HCT116 (cell line): ENCODE measurements around the gene EPHB4. TPM values are rescaled to one million over a fixed set of nuclear protein-coding genes. Genes with fewer than 3 reads are reported as not detected.
A peak's percentile ranks its signal among the peaks of the same experiment; 100 is the strongest.

Experiments used
- ATAC-seq: fragments of 200-7000 bp; cut with Tn5 transposase; 2 replicates; pipeline ENCODE4 v1.9.1; 2020; ENCODE audit warnings: mild to moderate bottlenecking, moderate library complexity
- BruUV-seq: library from RNA; stranded (reverse); fragments of 400-500 nt; replicated peaks from 2 replicates; lab custom pipeline; 2021; lab: Mats Ljungman, UMichigan
- CTCF ChIA-PET: fragments of 300-600 bp; sonication (Branson Sonifier 250); formaldehyde crosslinking; loops from one replicate; lab custom pipeline; 2021; ENCODE audit warnings: antibody characterized with exemption; lab: Charles Lee
- POLR2A ChIA-PET: fragments of 300-600, 350-600 bp; sonication (Branson Sonifier 250); formaldehyde crosslinking; loops from one replicate; lab custom pipeline; 2021; ENCODE audit warnings: antibody characterized with exemption; lab: Charles Lee
- RAD21 ChIA-PET, 2 experiments: fragments of 300-600 bp; sonication (Branson Sonifier 250); formaldehyde crosslinking; loops; one replicate each; lab custom pipeline; 2023; ENCODE audit warnings: low total read pairs in 2 of 2; ENCODE audit not compliant: uncharacterized antibody in 2 of 2, unreplicated experiment in 2 of 2, low non-redundant PET in 1 of 2; lab: Charles Lee
- DNase-seq: peaks from one replicate; pipeline ENCODE4 v3.0.0-alpha.2; 2010; ENCODE audit warnings: low read depth, low spot score
- H2AFZ ChIP-seq: fragments of 200-600 bp; shearing (Covaris generic), sonication (generic); 2 replicates; pipeline ENCODE4 v1.6.1; 2017; ENCODE audit warnings: low read depth, mixed run types, mixed read lengths, antibody characterized with exemption, low read length; ENCODE audit not compliant: poor library complexity, severe bottlenecking
- H3K27ac ChIP-seq: 2 replicates; pipeline ENCODE4 v1.5.1; 2012; ENCODE audit warnings: low read depth, low read length
- H3K27me3 ChIP-seq: fragments of 200-600 bp; sonication (generic); 2 replicates; pipeline ENCODE4 v1.6.1; 2016; ENCODE audit warnings: mixed run types, low read length, mixed read lengths; ENCODE audit not compliant: insufficient read depth
- H3K36me3 ChIP-seq, 2 experiments: fragments of 200-500 bp in 1 of 2; fragments of 200-600 bp in 1 of 2; sonication (Bioruptor generic) in 1 of 2; sonication (generic) in 1 of 2; 2 replicates each; pipeline versions ENCODE4 v1.5.1 to v1.6.1; 2014 to 2016; ENCODE audit warnings: low read length in 2 of 2, inconsistent platforms in 1 of 2, mixed read lengths in 1 of 2, mixed run types in 1 of 2; ENCODE audit not compliant: insufficient read depth in 2 of 2, control insufficient read depth in 1 of 2
- H3K4me1 ChIP-seq, 2 experiments: fragments of 200-600 bp in 1 of 2; sonication (generic) in 1 of 2; 2 replicates each; pipeline versions ENCODE4 v1.5.1 to v1.6.1; 2012 to 2017; ENCODE audit warnings: low read length in 2 of 2, inconsistent platforms in 1 of 2, mild to moderate bottlenecking in 1 of 2, mixed read lengths in 1 of 2, mixed run types in 1 of 2, moderate library complexity in 1 of 2; ENCODE audit not compliant: insufficient read depth in 2 of 2, control insufficient read depth in 1 of 2
- H3K4me2 ChIP-seq: fragments of 200-600 bp; sonication (generic); 2 replicates; pipeline ENCODE4 v1.6.1; 2017; ENCODE audit warnings: mixed run types, low read length, mixed read lengths
- H3K4me3 ChIP-seq, 2 experiments: fragments of 200-600 bp in 1 of 2; sonication (generic) in 1 of 2; replicated peaks in 1 of 2; 2 replicates each; pipeline ENCODE4 v1.5.1; 2011 to 2016; ENCODE audit warnings: low read length in 2 of 2, control low read depth in 1 of 2, low read depth in 1 of 2, mild to moderate bottlenecking in 1 of 2, mixed read lengths in 1 of 2, mixed run types in 1 of 2
- H3K79me2 ChIP-seq: fragments of 200-600 bp; sonication (generic); 2 replicates; pipeline ENCODE4 v1.6.1; 2017; ENCODE audit warnings: mild to moderate bottlenecking, mixed run types, low read length, moderate library complexity, mixed read lengths; ENCODE audit not compliant: insufficient read depth
- H3K9ac ChIP-seq: fragments of 200-600 bp; sonication (generic); 2 replicates; pipeline ENCODE4 v1.6.1; 2016; ENCODE audit warnings: low read length, mixed read lengths
- H3K9me2 ChIP-seq: fragments of 200-600 bp; sonication (generic), shearing (Covaris generic); 2 replicates; pipeline ENCODE4 v1.6.1; 2017; ENCODE audit warnings: mixed run types, mild to moderate bottlenecking, moderate library complexity; ENCODE audit not compliant: insufficient read depth
- H3K9me3 ChIP-seq, 2 experiments: fragments of 200-500 bp in 1 of 2; fragments of 200-600 bp in 1 of 2; sonication (Bioruptor generic) in 1 of 2; sonication (generic) in 1 of 2; 2 replicates each; pipeline ENCODE4 v1.6.1; 2014 to 2017; ENCODE audit warnings: low read length in 2 of 2, mixed read lengths in 2 of 2, inconsistent platforms in 1 of 2, low read depth in 1 of 2, mild to moderate bottlenecking in 1 of 2, mixed run types in 1 of 2, moderate library complexity in 1 of 2; ENCODE audit not compliant: control insufficient read depth in 1 of 2, insufficient read depth in 1 of 2
- H4K20me1 ChIP-seq: fragments of 200-600 bp; sonication (generic), shearing (Covaris generic); 2 replicates; pipeline ENCODE4 v1.6.1; 2017; ENCODE audit warnings: mixed run types, mild to moderate bottlenecking, moderate library complexity; ENCODE audit not compliant: insufficient read depth
- CBX3 ChIP-seq: IDR thresholded peaks from 2 replicates; pipeline ENCODE4 v1.6.1; 2012; ENCODE audit warnings: low read depth
- CEBPB ChIP-seq: IDR thresholded peaks from 2 replicates; pipeline ENCODE4 v1.6.1; 2012; ENCODE audit warnings: low read depth
- FOSL1 ChIP-seq: IDR thresholded peaks from 2 replicates; pipeline ENCODE4 v1.6.1; 2012; ENCODE audit warnings: low read depth
- MAX ChIP-seq: IDR thresholded peaks from 2 replicates; pipeline ENCODE4 v1.6.1; 2012
- POLR2A ChIP-seq: IDR thresholded peaks from 2 replicates; pipeline ENCODE4 v1.7.0; 2011; ENCODE audit warnings: borderline replicate concordance; ENCODE audit not compliant: insufficient read depth, insufficient read length; ENCODE audit errors: extremely low read depth
- REST ChIP-seq: IDR thresholded peaks from 2 replicates; pipeline ENCODE4 v1.6.1; 2012; ENCODE audit warnings: low read depth
- SIN3A ChIP-seq: IDR thresholded peaks from 2 replicates; pipeline ENCODE4 v1.6.1; 2012; ENCODE audit warnings: low read depth
- SP1 ChIP-seq: IDR thresholded peaks from 2 replicates; pipeline ENCODE4 v1.6.1; 2012; ENCODE audit warnings: low read depth
- YY1 ChIP-seq: IDR thresholded peaks from 2 replicates; pipeline ENCODE4 v1.6.1; 2011; ENCODE audit warnings: low read length, low read depth, moderate library complexity, mild to moderate bottlenecking; ENCODE audit not compliant: insufficient replicate concordance; ENCODE audit errors: extremely low read depth
- ZNF274 ChIP-seq: fragments of 200-500 bp; sonication (Bioruptor generic); IDR thresholded peaks from 2 replicates; pipeline ENCODE4 v1.6.1; 2014; ENCODE audit warnings: mild to moderate bottlenecking, low read depth, low read length, inconsistent platforms
- intact Hi-C: fragments of 100-400 bp; cut with micrococcal nuclease; formaldehyde crosslinking; loops from 2 replicates; pipeline ENCODE4 v1.10.0; 2022
- total RNA-seq: library from RNA; stranded (reverse); gene quantifications from one replicate; pipeline ENCODE4 v1.2.1, GENCODE V29; 2021; ENCODE audit not compliant: unreplicated experiment

Gene EPHB4
- total RNA-seq, 1 experiment from 2014 or later, result 61.1 TPM

- TF ChIP-seq REST, result no peak
- 0 out of 2 replicates have a peak, but pooled peaks have one; percentile 37 for TF ChIP-seq MAX
- no peak for TF ChIP-seq FOSL1
Measured at GRCh38 chr7:100827330-100828226, at the start of gene EPHB4 (continued).

- no peak overlapping the region for H2AFZ ChIP-seq
- H3K9me2 ChIP-seq, result no peaks in the 10 kb centered on the region
- TF ChIP-seq CBX3 (no peak), CEBPB (no peak), SIN3A (no peak), SP1 (no peak), REST (no peak), FOSL1 (no peak), POLR2A (no peak), YY1 (no peak), ZNF274 (no peak)
- no peaks in the 10 kb centered on the region for H3K27me3 ChIP-seq
- H3K9me3 ChIP-seq, result no peaks in the 10 kb centered on the region
- ChIA-PET CTCF (interaction anchor here (0.7 to 1.1 kb wide), 7 partner anchors 14 to 268 kb away, joined by 3 to 6 read pairs (median 4); partner anchors contain the start of genes POP7, SLC12A9 and UFSP1), RAD21 (interaction anchor here (0.8 to 1.1 kb wide), 2 partner anchors 14 to 48 kb away, joined by 3 to 4 read pairs; partner anchors contain the start of genes EPHB4 (in 1 of the 2) and UFSP1 (in 1 of the 2)), POLR2A (interaction anchor here (0.6 to 2.4 kb wide), 15 partner anchors 11 to 446 kb away, joined by 3 to 31 read pairs (median 3); partner anchors contain the start of genes EPHB4, POP7, SERPINE1 and UFSP1)
- DNase-seq (no peak), ATAC-seq (peak; percentile 24)
- peak overlapping the region; percentile 97 to 98 for H3K4me3 ChIP-seq
- intact Hi-C loops, result no loop called here
- H3K4me1 ChIP-seq, result peaks cover 12 to 24% of the 10 kb centered on the region in 2 experiments
- BruUV-seq, result TSS peak; percentile 59
- peak overlapping the region; percentile 92 for H3K4me2 ChIP-seq
- H3K79me2 ChIP-seq, result peaks cover 74% of the 10 kb centered on the region
- peak overlapping the region; percentile 97 for H3K9ac ChIP-seq
- peak overlapping the region; percentile 84 for H3K27ac ChIP-seq
- peaks cover 15% of the 10 kb centered on the region; the same call in 1 of the 2 replicates for H4K20me1 ChIP-seq
- peaks cover 25 to 58% of the 10 kb centered on the region in 2 experiments for H3K36me3 ChIP-seq
Measured at GRCh38 chr7:100875356-100875751, 48.0 kb upstream of the EPHB4 start.
